Eye (tissue), 1 donor: Measurements from ENCODE around the gene SHMT2.

Experiments used
- DNase-seq: peaks from one replicate; pipeline ENCODE4 v3.0.0-alpha.2; 2015

Gene SHMT2

GRCh38 chr12:57241402-57242310, 12.1 kb downstream of the SHMT2 start:
- peak; percentile 74 for DNase-seq

- DNase-seq: no peak
These were observed 12.8 kb downstream of the SHMT2 start for GRCh38 chr12:57242329-57242690.

GRCh38 chr12:57242691-57243454, 13.4 kb downstream of the SHMT2 start:
- DNase-seq: peak; percentile 96

- peak; percentile 93 for DNase-seq
These were observed 14.2 kb downstream of the SHMT2 start for GRCh38 chr12:57243521-57244311.

GRCh38 chr12:57244312-57244696, 14.8 kb downstream of the SHMT2 start:
- DNase-seq: no peak

GRCh38 chr12:57247041-57247440, 17.5 kb downstream of the SHMT2 start:
- no peak for DNase-seq

- DNase-seq: no peak
These were observed 19.6 kb downstream of the SHMT2 start for GRCh38 chr12:57248934-57249742.

GRCh38 chr12:57250541-57250940, 21.0 kb downstream of the SHMT2 start:
- no peak for DNase-seq

GRCh38 chr12:57250956-57251355, 21.4 kb downstream of the SHMT2 start, which contains the start of gene STAC3:
TSS of gene STAC3 (minus strand) at chr12:57251187. CDS start at chr12:57249636, 1,551 bp downstream.
- DNase-seq: no peak

- no peak for DNase-seq
These were observed 25.2 kb downstream of the SHMT2 start for GRCh38 chr12:57254506-57255280.

- no peak for DNase-seq
These were observed 26.4 kb downstream of the SHMT2 start for GRCh38 chr12:57255916-57256315.

GRCh38 chr12:57258977-57259970, 29.8 kb downstream of the SHMT2 start:
- no peak for DNase-seq

GRCh38 chr12:57260366-57260765, 30.9 kb downstream of the SHMT2 start:
- DNase-seq: no peak

GRCh38 chr12:57261428-57261865, 31.9 kb downstream of the SHMT2 start:
- peak; percentile 71 for DNase-seq

- no peak for DNase-seq
These were observed 32.8 kb downstream of the SHMT2 start for GRCh38 chr12:57262126-57262822.

- DNase-seq: no peak
These were observed 33.6 kb downstream of the SHMT2 start for GRCh38 chr12:57263096-57263495.

GRCh38 chr12:57266681-57267080, 37.2 kb downstream of the SHMT2 start:
- no peak for DNase-seq

GRCh38 chr12:57268264-57268663, 38.8 kb downstream of the SHMT2 start:
- no peak for DNase-seq

GRCh38 chr12:57270966-57271470, 41.5 kb downstream of the SHMT2 start:
- DNase-seq: no peak
